Head of caudate nucleus (tissue), 42 donors: ENCODE data around the gene SRGAP2B.
"Not testable (repeated sequence)": the region's sequence is repeated elsewhere in the genome, so short reads cannot be mapped to it uniquely, and the experiment has no call there.

Source experiments
- DNase-seq, 42 donors: peaks; one replicate each; pipeline versions ENCODE4 v3.0.0 to v3.0.0-alpha.2; 2020 to 2021; ENCODE audit warnings: mixed read lengths in 7 of 42
- intact Hi-C: fragments of 100-400 bp; cut with DNase I; formaldehyde crosslinking; loops from one replicate; pipeline ENCODE4 v1.15.0; 2022

The SRGAP2B gene

GRCh38 chr1:145008388-145008787 is 86.7 kb downstream of the SRGAP2B start:
- intact Hi-C loops = not testable (repeated sequence)

GRCh38 chr1:145005142-145005541 is 90.0 kb downstream of the SRGAP2B start:
- intact Hi-C loops, DNase-seq: not testable (repeated sequence)

More at GRCh38 chr1:145008388-145008787, 86.7 kb downstream of the SRGAP2B start:
- DNase-seq = not testable (repeated sequence)

GRCh38 chr1:145001381-145001780 is 93.7 kb downstream of the SRGAP2B start:
- intact Hi-C loops, DNase-seq: not testable (repeated sequence)

- intact Hi-C loops = not testable (repeated sequence)
These were observed 94.3 kb downstream of the SRGAP2B start for GRCh38 chr1:145000743-145001326.

GRCh38 chr1:145000074-145000742 is 94.9 kb downstream of the SRGAP2B start:
- intact Hi-C loops, DNase-seq: not testable (repeated sequence)

More at GRCh38 chr1:145000743-145001326, 94.3 kb downstream of the SRGAP2B start:
- DNase-seq = not testable (repeated sequence)

- intact Hi-C loops, DNase-seq: not testable (repeated sequence)
These were observed 96.2 kb downstream of the SRGAP2B start for GRCh38 chr1:144998981-144999273.

GRCh38 chr1:144998134-144998980 is 96.8 kb downstream of the SRGAP2B start:
- intact Hi-C loops = not testable (repeated sequence)
- peak in 39 of 42 donors; percentile 4 to 68 (median 30) for DNase-seq

- peak in 3 of 42 donors; percentile 3 to 36 (median 4) for DNase-seq
- intact Hi-C loops = not testable (repeated sequence)
These were observed 99.2 kb downstream of the SRGAP2B start for GRCh38 chr1:144995833-144996410.

- intact Hi-C loops, DNase-seq: not testable (repeated sequence)
These were observed 102.2 kb downstream of the SRGAP2B start for GRCh38 chr1:144992915-144993314.

GRCh38 chr1:144990611-144991010 is 104.5 kb downstream of the SRGAP2B start:
- intact Hi-C loops, DNase-seq: not testable (repeated sequence)

- intact Hi-C loops, DNase-seq: not testable (repeated sequence)
These were observed 108.0 kb downstream of the SRGAP2B start for GRCh38 chr1:144987131-144987530.

- intact Hi-C loops, DNase-seq: not testable (repeated sequence)
These were observed 108.8 kb downstream of the SRGAP2B start for GRCh38 chr1:144986171-144986860.

- intact Hi-C loops, DNase-seq: not testable (repeated sequence)
These were observed 109.5 kb downstream of the SRGAP2B start for GRCh38 chr1:144985550-144986170.

- intact Hi-C loops, DNase-seq: not testable (repeated sequence)
These were observed 112.2 kb downstream of the SRGAP2B start for GRCh38 chr1:144982802-144983525.

GRCh38 chr1:144981157-144981556 is 114.0 kb downstream of the SRGAP2B start:
- DNase-seq, intact Hi-C loops: not testable (repeated sequence)

- intact Hi-C loops, DNase-seq: not testable (repeated sequence)
These were observed 115.0 kb downstream of the SRGAP2B start for GRCh38 chr1:144979960-144980595.

- DNase-seq, intact Hi-C loops: not testable (repeated sequence)
These were observed 117.3 kb downstream of the SRGAP2B start for GRCh38 chr1:144977856-144978255.
